ENCODE measurements around the gene SCRN1.
"Not testable (repeated sequence)": the region's sequence is repeated elsewhere in the genome, so short reads cannot be mapped to it uniquely, and the experiment has no call there.

Gene SCRN1

GRCh38 chr7:29926216-29926615, 63.4 kb downstream of the SCRN1 start:
- no peak for DNase-seq (ENCODE audit: low spot score)

- no peak for DNase-seq (ENCODE audit: low spot score)
Measured at GRCh38 chr7:29924684-29925083, 64.9 kb downstream of the SCRN1 start.

GRCh38 chr7:29924006-29924405, 65.6 kb downstream of the SCRN1 start:
- DNase-seq (ENCODE audit: low spot score): no peak

- no peak for DNase-seq (ENCODE audit: low spot score)
Measured at GRCh38 chr7:29922921-29923700, 66.5 kb downstream of the SCRN1 start.

- no peak for DNase-seq (ENCODE audit: low spot score)
Measured at GRCh38 chr7:29921404-29922010, 68.1 kb downstream of the SCRN1 start.

- no peak for DNase-seq (ENCODE audit: low spot score)
Measured at GRCh38 chr7:29920491-29920890, 69.1 kb downstream of the SCRN1 start.

GRCh38 chr7:29919790-29920189, 69.8 kb downstream of the SCRN1 start:
- DNase-seq (ENCODE audit: low spot score): no peak

- DNase-seq (ENCODE audit: low spot score): no peak
Measured at GRCh38 chr7:29918850-29919249, 70.8 kb downstream of the SCRN1 start.

GRCh38 chr7:29917641-29918040, 72.0 kb downstream of the SCRN1 start:
- DNase-seq (ENCODE audit: low spot score): no peak

GRCh38 chr7:29915481-29916215, 74.0 kb downstream of the SCRN1 start:
- no peak for DNase-seq (ENCODE audit: low spot score)

- DNase-seq (ENCODE audit: low spot score): no peak
Measured at GRCh38 chr7:29914180-29914579, 75.4 kb downstream of the SCRN1 start.

GRCh38 chr7:29906200-29907022, 83.2 kb downstream of the SCRN1 start:
- no peak for DNase-seq (ENCODE audit: low spot score)

- DNase-seq (ENCODE audit: low spot score): no peak
Measured at GRCh38 chr7:29900745-29901144, 88.9 kb downstream of the SCRN1 start.

- DNase-seq (ENCODE audit: low spot score): no peak
Measured at GRCh38 chr7:29898301-29898700, 91.3 kb downstream of the SCRN1 start.

GRCh38 chr7:29896685-29897411, 92.8 kb downstream of the SCRN1 start:
- DNase-seq (ENCODE audit: low spot score): no peak

- DNase-seq (ENCODE audit: low spot score): no peak
Measured at GRCh38 chr7:29895559-29895958, 94.0 kb downstream of the SCRN1 start.

- no peak for DNase-seq (ENCODE audit: low spot score)
Measured at GRCh38 chr7:29894256-29894655, 95.3 kb downstream of the SCRN1 start.

- DNase-seq (ENCODE audit: low spot score): no peak
Measured at GRCh38 chr7:29893351-29893965, 96.1 kb downstream of the SCRN1 start.

- no peak for DNase-seq (ENCODE audit: low spot score)
Measured at GRCh38 chr7:29892231-29892630, 97.4 kb downstream of the SCRN1 start.

GRCh38 chr7:29891766-29892165, 97.8 kb downstream of the SCRN1 start:
- no peak for DNase-seq (ENCODE audit: low spot score)

GRCh38 chr7:29890786-29891185, 98.8 kb downstream of the SCRN1 start:
- not testable (repeated sequence) for DNase-seq (ENCODE audit: low spot score)
